Fibroblast of the conjunctiva (primary cell): Measurements from ENCODE around the gene NTRK3.
A peak's percentile ranks its signal among the peaks of the same experiment; 100 is the strongest.

ENCODE experiments used
- DNase-seq: peaks from one replicate; pipeline ENCODE4 v3.0.0-alpha.2; 2010; ENCODE audit warnings: low read depth

Gene NTRK3

DNA sequence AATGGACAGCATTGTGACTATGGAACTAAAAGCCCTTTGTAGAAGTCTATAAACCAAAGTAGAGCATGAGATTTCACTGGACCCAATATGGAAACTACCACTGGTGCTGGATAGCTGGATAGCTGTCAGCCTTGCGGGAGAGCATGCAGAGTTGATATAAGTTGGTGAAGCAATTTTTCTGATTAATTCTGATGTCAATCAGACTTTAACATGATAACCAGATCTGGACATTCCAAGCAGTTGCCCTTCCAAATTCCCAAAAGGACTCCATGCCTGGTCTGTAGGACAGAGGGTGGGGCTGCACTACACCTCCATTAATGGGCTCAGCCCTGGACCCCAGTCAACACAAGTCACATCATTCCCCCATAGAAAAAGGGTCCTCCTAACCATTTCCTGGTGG, 437.8 kb downstream of the NTRK3 start:
- DNase-seq = no peak

DNA sequence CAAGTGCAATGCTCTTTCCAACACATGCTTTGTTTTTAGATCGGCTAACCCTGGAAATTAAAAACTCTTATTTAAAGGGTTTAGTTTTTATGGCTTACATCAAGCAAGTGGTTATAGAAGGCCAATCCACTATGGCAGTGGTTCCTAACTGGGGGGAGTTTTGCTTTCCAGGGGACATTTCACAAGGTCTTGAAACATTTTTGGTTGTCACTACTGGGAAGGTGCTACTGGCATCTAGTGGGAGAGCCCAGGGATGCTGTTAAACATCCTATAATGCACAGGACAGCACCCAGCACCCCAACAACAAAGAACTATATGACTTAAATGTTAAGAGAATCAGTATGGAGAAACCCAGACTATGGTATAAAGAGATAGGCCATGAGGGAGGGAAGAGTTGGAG, 439.0 kb downstream of the NTRK3 start:
- no peak for DNase-seq

DNA sequence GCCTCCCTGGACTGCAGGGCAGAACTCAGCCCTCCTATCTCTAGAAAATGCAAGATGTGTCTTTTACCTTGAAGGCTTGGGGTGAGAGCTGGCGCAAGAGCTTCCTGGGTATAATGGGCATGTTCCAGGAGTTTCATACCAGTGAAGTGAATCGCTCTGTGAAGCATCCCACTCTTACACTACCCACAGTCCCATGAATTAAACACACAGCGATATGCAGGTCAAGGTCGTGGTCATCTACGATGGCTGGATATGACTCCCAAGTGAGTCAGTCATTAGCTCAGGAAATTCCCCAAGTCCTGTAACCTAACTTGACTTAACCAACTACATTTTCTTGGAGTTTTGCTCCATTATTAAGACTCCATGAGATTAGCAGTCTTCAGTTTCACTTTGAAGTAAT, 439.7 kb downstream of the NTRK3 start:
- peak; percentile 43 for DNase-seq

DNA sequence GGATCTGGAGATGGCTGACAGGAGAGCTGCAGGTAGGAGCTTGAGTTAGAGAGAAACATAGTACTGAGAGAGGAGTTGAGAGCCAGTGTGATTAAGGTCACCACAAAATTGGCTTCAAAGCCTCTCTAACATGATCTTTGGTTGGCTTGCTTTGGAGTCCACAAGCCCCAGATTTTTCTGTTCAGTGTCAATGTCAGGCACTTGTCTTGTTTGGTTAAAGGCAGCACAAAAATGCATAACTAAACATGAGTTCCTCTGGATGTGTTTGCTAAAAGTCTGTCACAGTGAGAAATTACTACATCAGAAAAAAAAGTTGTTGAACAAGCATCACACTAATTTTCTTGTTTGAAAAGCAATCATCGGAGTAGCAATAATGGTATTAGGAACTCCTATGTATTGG, 440.5 kb downstream of the NTRK3 start:
- no peak for DNase-seq
